OCI-LY7 (cell line): ENCODE results near the gene MYH8. TPM values are rescaled to one million over a fixed set of nuclear protein-coding genes. Genes with fewer than 3 reads are reported as not detected.

Experiments used
- BruUV-seq: library from RNA; stranded (reverse); fragments of 400-500 nt; replicated peaks from 2 replicates; lab custom pipeline; 2021; lab: Mats Ljungman, UMichigan
- CTCF ChIA-PET: fragments of 300-600 bp; sonication (Branson Sonifier 250); formaldehyde crosslinking; loops from one replicate; lab custom pipeline; 2022; ENCODE audit warnings: antibody characterized with exemption; ENCODE audit not compliant: unreplicated experiment; lab: Charles Lee
- POLR2A ChIA-PET: fragments of 300-600 bp; sonication (Branson Sonifier 250); formaldehyde crosslinking; loops from one replicate; lab custom pipeline; 2022; ENCODE audit warnings: antibody characterized with exemption; lab: Charles Lee
- DNase-seq: peaks from one replicate; pipeline ENCODE4 v3.0.0-alpha.2; 2015; ENCODE audit warnings: low spot score
- H2AFZ ChIP-seq: fragments of 200-600 bp; sonication (generic), shearing (Covaris generic); 2 replicates; pipeline ENCODE4 v1.6.1; 2014; ENCODE audit warnings: mild to moderate bottlenecking, antibody characterized with exemption, low read length, moderate library complexity
- H3K27ac ChIP-seq: fragments of 200-600 bp; sonication (generic); 2 replicates; pipeline ENCODE4 v1.5.1; 2014; ENCODE audit warnings: mixed run types, low read depth, mild to moderate bottlenecking, moderate library complexity, low read length, inconsistent platforms; ENCODE audit not compliant: poor library complexity, severe bottlenecking
- H3K36me3 ChIP-seq: fragments of 200-600 bp; sonication (generic); 2 replicates; pipeline ENCODE4 v1.6.1; 2014; ENCODE audit warnings: mild to moderate bottlenecking, antibody characterized with exemption, low read length, moderate library complexity, mixed read lengths; ENCODE audit not compliant: insufficient read depth
- H3K4me1 ChIP-seq: fragments of 200-600 bp; sonication (generic); 2 replicates; pipeline ENCODE4 v1.5.1; 2014; ENCODE audit warnings: mild to moderate bottlenecking, low read length; ENCODE audit not compliant: insufficient read depth, poor library complexity, severe bottlenecking
- H3K4me2 ChIP-seq: fragments of 200-600 bp; sonication (generic); 2 replicates; pipeline ENCODE4 v1.6.1; 2014; ENCODE audit warnings: mild to moderate bottlenecking, low read length
- H3K4me3 ChIP-seq: fragments of 200-600 bp; sonication (generic); 2 replicates; pipeline ENCODE4 v1.5.1; 2014; ENCODE audit warnings: mild to moderate bottlenecking, low read depth, low read length; ENCODE audit not compliant: poor library complexity, severe bottlenecking
- H3K79me2 ChIP-seq: fragments of 200-600 bp; sonication (generic); 2 replicates; pipeline ENCODE4 v1.6.1; 2016; ENCODE audit warnings: low read depth, mild to moderate bottlenecking, low read length, moderate library complexity, mixed read lengths; ENCODE audit not compliant: insufficient read depth
- H3K9me2 ChIP-seq: fragments of 200-600 bp; sonication (generic); 2 replicates; pipeline ENCODE4 v1.6.1; 2016; ENCODE audit warnings: mild to moderate bottlenecking, low read length, mixed read lengths; ENCODE audit not compliant: insufficient read depth
- H3K9me3 ChIP-seq: fragments of 200-600 bp; sonication (generic); 2 replicates; pipeline ENCODE4 v1.6.1; 2014; ENCODE audit warnings: mild to moderate bottlenecking, mixed run types, low read length, mixed read lengths
- H4K20me1 ChIP-seq: fragments of 200-600 bp; sonication (generic); 2 replicates; pipeline ENCODE4 v1.6.1; 2014; ENCODE audit warnings: mild to moderate bottlenecking, antibody characterized with exemption, low read length, moderate library complexity, mixed read lengths; ENCODE audit not compliant: insufficient read depth
- EZH2phosphoT487 ChIP-seq: fragments of 200-600 bp; sonication (generic); IDR thresholded peaks from 2 replicates; pipeline ENCODE4 v1.6.1; 2018; ENCODE audit warnings: low read depth, borderline replicate concordance, mild to moderate bottlenecking, mixed run types, antibody characterized with exemption, low read length, moderate library complexity, mixed read lengths
- intact Hi-C: fragments of 100-400 bp; cut with micrococcal nuclease; formaldehyde crosslinking; loops from one replicate; pipeline ENCODE4 v1.10.0; 2022; ENCODE audit not compliant: unreplicated experiment
- total RNA-seq, 2 experiments: library from RNA; depleted of rRNA in 1 of 2; stranded (reverse); fragments of >200 nt in 1 of 2; shearing (Covaris generic) in 1 of 2; gene quantifications; 2 replicates each; pipeline ENCODE4 v1.2.3, GENCODE V29; 2014 to 2022
- TF ChIP-seq, protein P1 (sequence below): fragments of 200-600 bp; sonication (generic); conservative IDR thresholded peaks from 2 replicates; pipeline ENCODE4 v1.5.1; 2014; ENCODE audit warnings: mild to moderate bottlenecking, antibody characterized with exemption, low read length, moderate library complexity, mixed read lengths

MYH8 gene
- total RNA-seq, 2 experiments from 2014 or later: not detected

DNA sequence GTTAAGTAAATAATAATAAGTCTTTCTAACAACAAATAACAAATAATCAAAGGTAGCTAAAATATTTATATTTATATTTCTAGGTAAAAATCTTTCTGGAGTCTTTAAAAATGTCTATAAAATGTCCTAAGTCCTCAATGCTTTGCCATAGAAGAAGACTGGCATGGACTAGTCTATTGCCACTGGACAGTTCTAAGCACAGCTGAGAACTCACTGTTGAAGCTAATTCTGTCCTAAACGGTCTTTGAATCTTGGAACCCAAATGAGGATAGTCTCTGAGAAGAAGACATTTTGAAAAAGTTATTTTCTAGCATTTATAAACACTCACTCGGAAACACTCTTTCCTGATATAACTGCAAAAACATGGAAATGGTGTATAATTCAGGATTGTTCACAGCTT is 539 bp downstream of the MYH8 start:
- ChIA-PET POLR2A (interaction anchor here (0.5 to 1.0 kb wide), 2 partner anchors 15 to 1451 kb away, joined by 4 to 6 read pairs; no protein-coding TSS in a partner anchor), CTCF (no interaction called here)
- Histone ChIP-seq H3K4me3 (no peak overlapping the region), H4K20me1 (no peaks in the 10 kb centered on the region), H3K9me2 (no peaks in the 10 kb centered on the region), H3K27ac (no peak overlapping the region), H3K36me3 (no peaks in the 10 kb centered on the region), H3K4me1 (no peaks in the 10 kb centered on the region), H3K9me3 (no peaks in the 10 kb centered on the region), H2AFZ (no peak overlapping the region), H3K79me2 (no peaks in the 10 kb centered on the region), H3K4me2 (no peak overlapping the region)
- TF ChIP-seq EZH2phosphoT487: no peak
- TF ChIP-seq, protein P1, sequence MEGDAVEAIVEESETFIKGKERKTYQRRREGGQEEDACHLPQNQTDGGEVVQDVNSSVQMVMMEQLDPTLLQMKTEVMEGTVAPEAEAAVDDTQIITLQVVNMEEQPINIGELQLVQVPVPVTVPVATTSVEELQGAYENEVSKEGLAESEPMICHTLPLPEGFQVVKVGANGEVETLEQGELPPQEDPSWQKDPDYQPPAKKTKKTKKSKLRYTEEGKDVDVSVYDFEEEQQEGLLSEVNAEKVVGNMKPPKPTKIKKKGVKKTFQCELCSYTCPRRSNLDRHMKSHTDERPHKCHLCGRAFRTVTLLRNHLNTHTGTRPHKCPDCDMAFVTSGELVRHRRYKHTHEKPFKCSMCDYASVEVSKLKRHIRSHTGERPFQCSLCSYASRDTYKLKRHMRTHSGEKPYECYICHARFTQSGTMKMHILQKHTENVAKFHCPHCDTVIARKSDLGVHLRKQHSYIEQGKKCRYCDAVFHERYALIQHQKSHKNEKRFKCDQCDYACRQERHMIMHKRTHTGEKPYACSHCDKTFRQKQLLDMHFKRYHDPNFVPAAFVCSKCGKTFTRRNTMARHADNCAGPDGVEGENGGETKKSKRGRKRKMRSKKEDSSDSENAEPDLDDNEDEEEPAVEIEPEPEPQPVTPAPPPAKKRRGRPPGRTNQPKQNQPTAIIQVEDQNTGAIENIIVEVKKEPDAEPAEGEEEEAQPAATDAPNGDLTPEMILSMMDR: no peak
- intact Hi-C loops: no loop called here
- DNase-seq: no peak
- BruUV-seq: no TSS peak

GRCh38 chr17:10420811-10421210 is 939 bp downstream of the MYH8 start:
- Histone ChIP-seq H3K4me3 (no peak overlapping the region), H3K79me2 (no peaks in the 10 kb centered on the region), H3K9me3 (no peaks in the 10 kb centered on the region), H4K20me1 (no peaks in the 10 kb centered on the region), H3K4me1 (no peaks in the 10 kb centered on the region), H3K4me2 (no peak overlapping the region), H3K36me3 (no peaks in the 10 kb centered on the region), H3K27ac (no peak overlapping the region), H3K9me2 (no peaks in the 10 kb centered on the region), H2AFZ (no peak overlapping the region)
- no peak for DNase-seq
- ChIA-PET CTCF (no interaction called here), POLR2A (interaction anchor here (1.1 kb wide), 1 partner anchor 32 kb away, joined by 3 read pairs; no protein-coding TSS in a partner anchor)
- TF ChIP-seq EZH2phosphoT487: no peak
- TF ChIP-seq, protein P1: no peak
- intact Hi-C loops: no loop called here
- no TSS peak for BruUV-seq

DNA sequence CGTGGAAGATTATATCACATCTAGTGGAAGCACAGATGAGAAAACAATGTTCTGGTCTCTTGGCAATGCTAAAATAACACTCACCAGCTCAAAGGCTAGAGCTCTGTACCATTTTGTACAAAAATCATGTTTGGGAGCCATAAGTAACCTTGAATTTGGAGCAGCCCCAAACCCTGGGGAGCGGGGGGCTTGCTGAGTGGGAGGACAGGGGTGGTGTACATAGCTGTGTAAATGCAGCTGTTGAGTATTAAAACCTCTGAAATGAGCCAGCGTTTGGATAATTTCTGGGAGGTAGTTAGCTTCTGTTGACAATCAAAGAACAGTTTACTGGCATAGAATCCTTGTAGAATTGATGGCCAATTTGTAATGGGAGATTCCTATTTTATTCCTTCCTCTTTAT is 4.3 kb downstream of the MYH8 start:
- Histone ChIP-seq H3K4me3 (no peak overlapping the region), H3K4me1 (no peaks in the 10 kb centered on the region), H3K9me3 (no peaks in the 10 kb centered on the region), H3K79me2 (no peaks in the 10 kb centered on the region), H2AFZ (no peak overlapping the region), H4K20me1 (no peaks in the 10 kb centered on the region), H3K9me2 (no peaks in the 10 kb centered on the region), H3K4me2 (no peak overlapping the region), H3K36me3 (no peaks in the 10 kb centered on the region), H3K27ac (no peak overlapping the region)
- ChIA-PET POLR2A (no interaction called here), CTCF (no interaction called here)
- TF ChIP-seq EZH2phosphoT487: no peak
- TF ChIP-seq, protein P1: no peak
- intact Hi-C loops: no loop called here
- DNase-seq: no peak
- BruUV-seq: no TSS peak
